ENCODE measurements around the gene PRG2. TPM values are rescaled to one million over a fixed set of nuclear protein-coding genes. Genes with fewer than 3 reads are reported as not detected.
"Not testable (repeated sequence)": the region's sequence is repeated elsewhere in the genome, so short reads cannot be mapped to it uniquely, and the experiment has no call there.

PRG2 gene
- polyA plus RNA-seq, 12 donors = 0.17 to 11.9 (median 0.43) TPM; not detected in 2

DNA sequence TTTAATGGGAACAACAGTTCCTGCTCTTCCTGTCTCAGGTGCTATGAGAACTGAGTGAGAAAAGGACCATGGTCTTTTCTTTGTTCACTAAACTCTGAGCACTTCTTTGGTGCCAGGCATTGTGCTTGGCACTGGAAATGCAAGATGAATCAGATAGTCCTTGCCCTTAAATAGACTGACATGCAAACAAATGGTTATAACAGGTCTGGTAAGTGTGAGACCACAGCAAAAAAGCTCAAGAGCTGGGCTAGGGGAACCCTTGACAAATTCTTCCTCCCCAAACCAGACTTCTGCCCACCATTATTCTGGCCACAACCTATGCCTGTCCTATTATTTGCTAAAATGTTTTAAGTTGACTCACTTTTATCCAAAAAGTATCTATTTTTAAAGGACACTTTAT, 31.4 kb upstream of the PRG2 start:
- DNase-seq = no peak

DNA sequence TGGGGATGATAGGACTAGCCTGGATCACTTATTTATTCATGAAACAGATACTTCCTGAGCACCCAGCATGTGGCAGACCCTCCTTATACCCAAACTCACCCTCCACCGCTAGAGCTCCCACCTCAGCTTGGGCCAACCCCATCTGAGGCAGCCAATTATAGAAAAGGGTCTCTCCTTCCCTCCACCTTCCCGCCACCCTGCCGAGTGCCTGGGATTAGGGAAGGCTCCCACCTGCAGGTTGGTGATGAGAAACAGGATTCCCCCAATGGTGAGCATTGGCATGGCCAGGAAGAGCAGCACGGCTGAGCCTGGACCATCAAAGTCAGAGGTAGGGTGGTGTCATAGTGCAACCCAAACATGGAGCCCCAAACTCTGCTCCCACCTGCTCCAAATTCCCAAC, 30.6 kb upstream of the PRG2 start:
- no peak for DNase-seq

DNA sequence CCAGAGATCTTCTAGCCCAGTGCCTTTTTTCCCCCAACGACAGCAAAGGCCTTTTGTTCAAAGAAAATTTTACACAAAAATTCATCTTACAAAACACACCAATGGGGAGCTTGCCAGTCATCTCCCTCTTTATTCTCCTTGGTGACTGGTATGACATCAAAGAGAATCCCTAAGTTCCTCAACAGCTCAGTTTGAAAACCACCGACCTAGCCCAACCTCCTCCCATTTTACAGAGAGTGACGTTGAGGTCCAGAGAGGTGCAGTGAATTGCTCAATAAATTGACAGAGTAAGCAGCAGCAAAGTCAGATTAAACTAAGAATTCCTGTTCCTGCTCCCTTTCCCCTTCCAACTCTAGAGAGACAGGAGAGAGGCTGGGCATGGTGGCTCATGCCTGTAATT, 28.7 kb upstream of the PRG2 start:
- no peak for DNase-seq

DNA sequence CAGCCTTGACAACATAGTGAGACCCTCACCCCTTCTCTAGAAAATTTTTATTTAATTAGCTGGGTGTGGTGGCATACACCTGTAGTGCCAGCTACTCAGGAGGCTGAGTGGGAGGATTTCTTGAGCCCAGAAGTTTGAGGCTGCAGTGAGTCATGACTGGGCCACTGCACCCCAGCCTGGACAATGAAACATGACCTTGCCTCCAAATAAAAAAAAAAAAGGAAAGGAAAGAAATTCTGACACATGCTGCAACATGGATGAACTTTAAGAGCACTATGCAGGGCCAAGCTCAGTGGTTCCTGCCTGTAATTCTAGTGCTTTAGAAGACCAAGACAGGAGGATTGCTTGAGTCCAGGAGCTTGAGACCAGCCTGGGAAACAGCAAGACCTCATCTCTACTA, 27.7 kb upstream of the PRG2 start:
- DNase-seq = no peak

DNA sequence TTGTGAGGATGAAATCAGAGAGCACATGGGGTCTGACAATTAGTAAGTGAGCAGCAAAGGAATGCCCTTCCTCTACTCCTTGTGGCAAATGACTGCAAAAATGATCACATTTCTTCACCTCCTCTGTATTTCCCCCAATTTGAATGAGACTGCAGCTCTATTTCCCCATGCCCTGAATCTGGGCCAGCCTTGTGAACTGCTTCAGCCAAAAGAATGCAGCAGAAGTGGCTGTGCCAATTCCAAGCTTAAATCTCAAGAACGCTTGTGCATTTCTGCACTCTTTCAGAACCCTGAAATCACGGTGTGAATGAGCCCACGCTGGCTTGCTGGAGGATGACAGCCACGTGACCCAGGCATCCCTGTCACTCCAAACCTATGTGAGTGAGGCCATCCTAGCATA, 26.6 kb upstream of the PRG2 start:
- no peak for DNase-seq

DNA sequence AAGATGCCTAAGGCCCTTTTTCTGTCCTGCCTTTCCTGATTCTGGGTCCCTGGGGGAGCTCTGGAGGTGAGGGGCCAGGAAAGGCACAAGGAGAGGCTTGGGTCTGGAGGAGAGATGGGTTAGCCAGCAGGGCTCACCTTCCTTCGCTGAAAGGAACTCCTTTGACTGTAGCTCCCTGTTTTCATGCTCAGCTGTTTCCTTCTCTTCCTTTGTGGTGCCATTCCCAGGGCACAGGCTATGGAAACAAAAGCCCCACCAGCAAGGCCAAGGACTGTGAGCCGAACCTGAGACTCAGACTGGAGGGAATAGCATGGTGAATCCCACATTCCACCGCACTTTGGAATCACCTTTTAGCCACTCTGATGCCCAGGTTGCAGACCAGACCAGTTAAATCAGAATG, 26.0 kb upstream of the PRG2 start:
- DNase-seq = no peak

DNA sequence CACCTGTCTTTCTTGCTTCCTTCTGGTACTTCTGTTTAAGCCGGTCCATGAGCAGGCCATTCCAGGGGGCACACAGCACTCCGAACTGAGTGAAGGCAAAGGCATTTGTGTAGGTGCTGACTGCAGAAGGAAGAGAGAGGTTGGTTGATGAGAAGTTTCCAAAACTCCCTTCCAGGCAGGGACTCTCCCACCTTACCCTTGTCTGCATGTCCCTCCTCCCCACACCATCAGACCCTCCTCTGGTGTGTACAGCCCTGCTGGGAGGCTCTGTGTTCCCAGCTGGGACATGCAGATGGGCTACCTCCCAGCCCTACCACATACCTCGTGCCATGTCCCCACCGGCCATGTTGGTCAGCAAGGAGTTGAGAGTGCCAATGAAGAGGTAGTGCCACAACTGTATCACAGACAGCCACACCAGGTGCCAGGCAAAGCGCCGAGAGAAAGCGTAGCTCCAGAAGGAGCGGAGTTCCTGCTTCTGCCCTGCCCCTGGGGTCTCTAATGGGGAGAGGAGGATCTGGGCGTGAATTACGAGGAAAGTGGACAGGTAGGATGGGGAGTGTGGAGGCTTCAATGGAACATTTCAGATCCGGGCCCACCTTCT, 24.3 kb upstream of the PRG2 start:
- no peak for DNase-seq

DNA sequence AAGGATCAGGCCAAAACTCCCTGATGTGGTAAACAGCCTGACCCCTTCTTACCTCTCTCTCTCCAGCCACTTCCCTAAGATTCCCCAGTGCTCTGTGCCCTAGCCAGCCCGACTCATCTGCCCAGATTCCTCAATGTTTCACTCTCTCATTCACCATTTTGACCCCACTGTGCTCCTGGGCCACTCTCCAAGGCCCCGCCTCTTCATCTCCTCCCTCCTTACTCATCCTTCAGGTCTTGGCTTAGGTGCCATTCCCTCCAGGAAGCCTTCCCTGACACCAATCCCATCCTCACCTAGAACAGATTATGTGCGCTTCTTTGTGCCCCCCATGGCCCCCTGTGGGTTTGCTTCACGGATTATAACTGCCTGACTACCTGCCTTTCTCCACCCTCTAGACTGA, 23.2 kb upstream of the PRG2 start:
- no peak for DNase-seq

DNA sequence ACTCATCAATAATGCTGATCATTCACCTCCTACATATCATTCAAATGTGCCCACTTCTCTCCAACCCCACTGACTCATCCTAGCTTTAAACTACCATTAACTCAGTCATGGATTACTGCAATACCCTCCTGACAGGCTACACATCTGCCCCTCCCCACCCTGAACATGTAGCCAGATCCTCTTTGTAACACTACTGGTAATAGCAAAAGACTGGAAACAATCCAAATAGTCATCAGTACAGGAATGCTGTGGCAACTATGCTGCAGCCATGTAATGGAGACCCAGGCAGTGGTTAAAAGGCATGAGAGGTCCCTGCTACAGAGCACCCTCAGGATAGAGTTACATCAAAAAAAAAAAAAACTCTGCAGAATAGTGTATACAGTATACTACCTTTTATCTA, 19.8 kb upstream of the PRG2 start:
- no peak for DNase-seq

DNA sequence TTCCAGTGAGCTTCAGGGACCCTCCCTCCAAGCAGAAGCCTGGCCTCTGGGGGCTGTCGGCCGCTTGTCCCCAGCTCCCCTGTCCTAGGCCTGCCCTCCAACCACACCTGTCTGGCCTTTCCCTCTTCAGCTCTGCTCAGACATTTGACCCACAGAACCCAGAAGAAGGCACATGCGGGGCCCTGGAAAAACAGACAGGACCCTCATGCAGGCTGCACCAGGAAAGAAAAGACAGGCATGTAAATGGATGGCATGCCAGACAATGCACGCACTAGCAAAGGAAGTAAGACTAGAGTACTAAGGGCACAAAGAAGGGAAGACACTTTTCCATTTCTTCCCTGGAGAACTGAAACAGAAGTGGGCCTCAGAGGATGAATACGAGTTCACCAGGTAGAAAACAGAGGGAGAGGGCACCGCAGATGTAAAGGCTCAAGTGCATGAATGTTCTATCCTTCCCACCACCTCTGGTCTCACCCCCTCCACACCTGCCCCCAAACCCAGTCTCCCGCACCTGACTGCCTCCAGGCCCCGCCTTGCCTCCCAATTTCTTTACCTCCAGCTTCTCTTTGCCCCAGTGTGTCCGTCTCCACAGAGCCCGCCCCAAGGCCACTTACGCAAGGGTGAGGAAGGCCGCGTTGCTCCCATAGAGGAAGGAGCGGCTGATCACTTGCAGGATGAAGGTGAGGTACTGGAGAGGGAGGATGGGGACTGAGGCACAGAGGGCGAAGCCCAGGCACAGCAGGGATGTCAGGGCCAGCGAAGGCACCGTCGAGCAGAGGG, 19.1 kb upstream of the PRG2 start:
- DNase-seq = no peak

DNA sequence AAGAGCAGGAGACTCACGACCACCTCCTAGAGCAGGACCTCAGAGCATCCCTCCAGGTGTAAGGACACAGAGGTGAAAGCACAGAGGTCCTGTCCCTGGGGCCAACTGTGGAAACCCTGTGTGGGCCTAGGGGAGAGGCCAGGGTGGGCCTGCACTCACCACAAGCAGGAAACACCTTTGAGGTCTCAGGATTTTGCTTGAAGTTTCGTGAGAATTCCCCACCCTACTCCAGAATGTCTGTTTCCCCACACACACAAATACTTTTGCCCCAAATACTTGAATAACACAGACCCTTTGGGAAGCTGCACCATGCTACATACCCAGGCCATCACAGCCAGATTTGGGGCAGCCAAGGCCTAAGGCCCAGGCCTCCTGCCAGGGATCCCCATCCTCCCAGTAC, 18.3 kb upstream of the PRG2 start:
- DNase-seq = no peak

DNA sequence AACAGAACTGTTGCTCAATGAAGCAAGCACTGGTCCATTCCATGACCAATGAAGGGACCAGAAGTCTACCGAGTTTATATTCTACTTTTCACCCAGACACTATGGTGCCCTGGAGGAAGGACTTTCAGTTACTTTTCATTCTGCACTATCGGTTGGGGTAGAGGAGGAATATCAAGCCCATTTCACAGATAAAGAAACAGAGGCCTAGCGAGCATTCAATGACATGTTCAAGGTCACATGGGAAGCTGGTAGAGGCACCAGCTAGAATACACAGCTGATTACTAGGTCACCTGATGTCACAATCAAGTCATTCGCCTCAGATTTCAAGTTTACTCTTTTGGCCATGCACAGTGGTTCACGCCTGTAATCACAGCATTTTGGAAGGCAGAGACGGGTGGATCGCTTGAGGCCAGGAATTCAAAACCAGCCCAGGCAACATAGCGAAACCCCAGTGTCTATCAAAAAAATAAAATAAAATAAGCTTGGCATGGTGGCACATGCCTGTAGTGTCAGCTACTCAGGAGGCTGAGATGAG, 17.6 kb upstream of the PRG2 start:
- no peak for DNase-seq

DNA sequence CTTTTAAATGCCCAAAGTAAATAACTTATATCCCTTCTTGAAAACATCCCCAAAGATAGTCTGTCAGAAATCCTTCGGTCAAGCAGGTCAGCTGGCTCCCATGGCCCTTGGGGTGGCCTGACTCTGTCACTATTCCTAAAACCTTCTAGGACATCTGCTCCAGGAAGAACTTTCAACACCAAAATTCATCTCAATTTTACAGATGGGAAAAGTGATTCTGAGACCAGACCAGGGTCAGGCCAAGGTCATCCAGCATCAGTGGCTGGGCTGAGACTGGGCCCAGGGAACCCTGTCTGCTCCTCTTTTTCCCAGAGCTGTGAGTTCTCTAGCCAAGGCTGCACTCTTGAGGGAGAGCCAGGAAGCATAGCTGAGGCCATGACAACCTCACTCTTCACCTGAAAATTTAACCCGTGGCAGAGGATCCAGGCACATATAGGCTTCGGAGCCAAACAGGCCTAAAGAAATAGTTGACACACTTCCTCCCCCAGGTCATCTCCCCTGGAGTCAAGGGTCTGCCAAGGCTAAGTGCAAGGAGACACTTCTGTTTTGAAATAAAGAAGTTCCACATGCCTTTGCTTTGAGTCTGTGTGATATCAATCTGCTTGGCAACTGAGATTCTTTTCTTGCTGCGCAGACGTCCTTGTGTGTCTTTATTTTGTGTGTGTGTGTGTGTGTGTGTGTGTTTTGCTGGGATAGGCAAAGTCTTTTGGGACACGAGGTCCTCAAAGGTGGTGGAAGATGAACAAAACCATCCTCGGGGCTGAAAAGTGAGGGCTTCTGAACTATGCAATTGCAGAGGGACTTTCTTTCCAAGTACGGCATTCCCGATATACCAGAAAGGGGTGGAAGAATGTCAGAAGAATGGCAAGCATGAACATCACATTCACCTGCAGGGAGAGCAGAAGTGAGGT, 16.8 kb upstream of the PRG2 start:
- no peak for DNase-seq

DNA sequence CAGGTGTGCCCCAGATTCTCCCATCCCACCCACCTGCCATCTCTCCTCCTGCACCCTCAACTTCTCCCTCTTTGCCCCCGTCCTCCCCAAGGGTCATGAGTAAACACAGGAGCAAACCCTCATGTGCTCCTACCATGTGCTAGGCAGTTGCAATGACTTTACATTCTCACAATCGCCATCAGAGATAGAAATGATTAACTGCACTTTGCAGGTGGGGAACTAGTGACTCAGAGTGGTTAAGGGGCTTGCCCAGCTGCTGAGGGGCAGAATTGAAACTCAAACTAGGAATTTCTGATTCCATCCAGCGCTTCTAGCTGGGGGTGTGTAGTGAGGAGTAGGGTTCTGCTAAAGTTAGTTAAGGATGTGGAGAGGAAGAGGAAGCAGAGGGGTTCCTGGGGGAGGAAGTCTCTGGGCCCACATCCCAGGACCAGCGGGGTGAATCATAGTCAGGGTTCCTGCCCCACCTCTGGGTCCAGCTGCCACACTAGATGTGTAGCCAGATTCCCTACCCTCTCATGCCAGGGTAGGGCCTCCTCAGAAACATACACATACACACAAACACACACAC, 16.0 kb upstream of the PRG2 start:
- DNase-seq = no peak

DNA sequence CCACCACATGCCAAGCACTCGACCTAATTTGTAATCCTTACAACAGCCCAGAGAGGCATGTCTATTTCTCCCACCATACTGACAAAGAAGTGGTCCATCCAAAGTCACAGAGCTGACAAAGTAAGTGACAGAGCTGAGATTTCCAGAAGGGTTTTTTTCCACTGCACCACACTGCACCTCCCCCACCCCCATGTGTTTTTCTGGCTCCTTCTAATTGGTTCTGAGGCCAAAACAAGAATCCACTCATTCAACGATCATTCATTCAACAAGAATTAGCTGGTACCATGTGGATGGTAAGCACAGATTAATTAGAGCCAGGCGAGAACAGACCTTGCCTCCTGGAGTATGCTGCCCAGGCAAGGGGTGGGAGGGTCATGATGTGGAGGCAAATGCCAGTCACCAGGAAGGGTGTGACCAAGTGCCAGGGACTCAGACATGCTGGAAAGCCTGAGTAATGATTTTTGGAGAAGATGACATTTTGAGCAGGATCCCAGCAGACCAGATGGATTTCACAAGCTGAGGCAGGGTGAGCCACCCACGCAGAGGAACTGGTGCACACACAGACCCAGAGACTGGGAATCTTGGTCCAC, 14.9 kb upstream of the PRG2 start:
- no peak for DNase-seq

DNA sequence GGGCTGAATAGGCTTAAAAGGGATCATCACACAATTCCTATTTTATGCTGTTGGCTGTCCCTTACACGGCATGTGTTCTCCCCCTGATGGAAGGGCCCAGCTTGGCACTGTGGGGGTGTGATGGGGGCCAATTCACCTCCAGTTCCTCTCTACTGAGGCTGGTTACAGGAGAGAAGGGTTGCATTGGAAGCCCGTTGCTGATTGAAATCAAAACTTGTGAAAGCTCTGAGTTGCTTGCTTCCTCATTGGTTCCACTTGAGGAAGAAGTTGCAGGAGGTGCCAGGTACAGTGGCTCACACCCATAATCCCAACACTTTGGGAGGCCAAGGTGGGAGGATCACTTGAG, 13.3 kb upstream of the PRG2 start:
- DNase-seq = no peak

DNA sequence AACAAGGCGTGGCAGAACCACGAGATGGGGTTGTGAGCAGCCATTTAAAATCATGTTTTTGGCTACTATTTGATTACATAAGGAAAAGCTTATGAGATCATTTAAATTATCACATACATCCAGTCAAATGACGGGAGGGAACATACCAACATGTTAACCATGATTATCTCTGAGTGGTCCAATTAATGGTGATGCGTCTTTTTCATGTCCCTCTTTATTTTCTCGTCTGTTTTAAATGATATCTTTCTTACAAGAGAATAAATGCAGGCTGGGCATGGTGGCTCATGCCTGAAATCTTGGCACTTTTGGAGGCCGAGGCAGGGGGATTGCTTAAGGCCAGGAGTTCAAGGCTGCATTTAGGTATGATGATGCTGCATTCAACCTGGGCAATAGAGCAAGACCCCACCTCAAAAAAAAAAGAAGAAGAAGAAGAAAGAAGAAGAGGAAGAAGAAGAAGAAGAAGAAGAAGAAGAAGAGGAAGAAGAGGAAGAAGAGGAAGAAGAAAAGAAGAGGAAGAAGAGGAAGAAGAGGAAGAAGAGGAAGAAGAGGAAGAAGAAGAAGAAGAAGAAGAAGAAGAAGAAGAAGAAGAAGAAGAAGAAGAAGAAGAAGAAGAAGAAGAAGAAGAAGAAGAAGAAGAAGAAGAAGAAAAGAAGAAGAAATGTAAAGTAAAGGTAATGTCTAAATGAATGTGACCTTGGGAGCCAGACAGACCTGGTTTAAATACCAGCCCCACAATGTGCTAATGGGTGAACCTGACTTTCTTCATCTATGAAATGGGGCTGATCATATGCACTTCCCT, 12.8 kb upstream of the PRG2 start:
- not testable (repeated sequence) for DNase-seq

DNA sequence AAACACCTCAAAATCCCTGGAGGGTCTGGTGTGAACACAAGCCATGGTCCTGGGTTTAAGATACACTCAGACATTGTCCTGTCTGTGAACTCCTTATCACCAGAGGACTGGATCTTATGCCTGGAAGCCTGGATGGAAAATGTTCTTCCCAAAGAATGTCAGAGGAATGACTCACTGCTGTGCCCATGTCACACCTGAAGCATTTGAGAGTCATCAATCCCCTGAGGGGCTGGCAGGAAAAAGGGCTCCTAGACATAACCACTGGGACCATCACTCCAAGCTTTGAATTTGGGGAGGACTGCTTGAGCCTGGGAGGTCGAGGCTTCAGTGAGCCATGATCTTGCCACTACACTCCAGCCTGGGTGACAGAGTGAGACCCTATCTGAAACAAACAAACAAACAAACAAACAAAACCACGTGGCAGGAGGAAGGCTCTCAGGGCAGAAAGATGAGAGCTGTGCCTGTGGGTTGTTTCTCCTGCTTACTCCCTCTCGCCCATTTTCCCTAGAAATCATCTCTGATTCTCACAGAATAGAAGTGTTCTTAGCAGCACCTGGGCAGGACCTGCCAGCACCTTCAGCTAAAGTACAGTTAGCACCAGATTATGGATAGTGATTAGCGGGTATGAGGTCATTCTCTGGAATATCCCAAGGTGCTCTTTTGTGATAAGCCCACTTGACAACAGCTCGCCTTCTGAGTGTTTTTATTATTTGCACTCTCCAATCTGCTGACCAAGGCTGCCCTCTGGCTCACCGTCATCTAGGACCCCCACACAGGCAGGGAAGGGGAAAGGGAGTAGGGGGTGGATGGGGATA, 11.9 kb upstream of the PRG2 start:
- no peak for DNase-seq

DNA sequence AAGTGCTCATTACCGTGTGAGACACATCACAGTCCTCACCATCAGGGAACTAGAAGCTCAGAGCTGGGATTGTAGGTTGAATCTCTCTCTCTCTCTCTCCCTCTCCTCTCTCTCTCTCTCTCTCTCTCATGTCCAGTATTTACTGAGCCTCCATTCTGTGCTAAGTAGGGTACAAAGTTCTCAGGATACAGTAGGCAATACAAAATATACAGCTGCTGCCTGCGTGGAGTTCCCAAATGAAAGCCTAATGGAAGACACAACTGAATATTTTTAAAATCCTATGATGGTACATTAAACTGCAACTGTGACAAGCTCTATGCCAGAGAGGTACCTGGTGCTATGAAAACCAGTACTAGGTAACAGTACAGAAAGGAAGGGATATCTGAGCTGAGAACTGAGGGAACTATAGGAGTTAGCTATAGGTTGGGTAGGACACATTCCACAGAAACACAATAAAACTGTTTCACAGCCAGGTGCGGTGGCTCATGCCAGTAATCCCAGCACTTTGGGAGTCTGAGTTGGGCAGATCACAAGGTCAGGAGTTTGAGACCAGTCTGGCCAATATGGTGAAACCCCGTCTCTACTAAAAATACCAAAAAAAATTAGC, 9.6 kb upstream of the PRG2 start:
- DNase-seq = no peak

DNA sequence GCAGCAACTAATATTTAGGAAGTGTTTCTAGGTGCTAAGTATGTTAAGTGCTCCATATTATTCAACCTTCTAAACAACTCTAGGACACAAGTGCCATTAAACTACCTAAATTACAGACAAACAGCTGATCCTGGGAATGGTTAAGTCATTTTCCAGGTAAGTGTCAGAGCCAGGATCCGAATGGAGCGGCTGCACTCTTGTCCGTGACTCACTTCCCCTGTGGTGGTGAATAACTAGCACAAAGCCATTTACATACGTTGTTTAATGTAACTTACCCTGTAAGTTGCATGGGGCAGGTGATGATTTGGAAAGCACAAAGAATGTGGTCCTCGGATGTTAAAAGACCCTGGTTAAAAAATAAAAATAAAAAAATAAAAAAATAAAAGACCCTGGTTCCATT, 8.8 kb upstream of the PRG2 start:
- no peak for DNase-seq

All from muscle of arm (tissue), 12 donors.